ENCODE results near the gene RELL2.
"Not testable (repeated sequence)": the region's sequence is repeated elsewhere in the genome, so short reads cannot be mapped to it uniquely, and the experiment has no call there.

The RELL2 gene
- 34.0 to 45.3 (median 38.4) reads per million in 3 experiments for total RNA-seq

- peak; percentile 92 for DNase-seq
Measured at GRCh38 chr5:141636413-141637122, at the start of gene RELL2, which contains the start of gene HDAC3. RELL2 (plus strand) TSS chr5:141636997; CDS start chr5:141638226, 1,229 bp downstream. HDAC3 (minus strand) TSS chr5:141636849; CDS start chr5:141636790, 59 bp downstream.

DNA sequence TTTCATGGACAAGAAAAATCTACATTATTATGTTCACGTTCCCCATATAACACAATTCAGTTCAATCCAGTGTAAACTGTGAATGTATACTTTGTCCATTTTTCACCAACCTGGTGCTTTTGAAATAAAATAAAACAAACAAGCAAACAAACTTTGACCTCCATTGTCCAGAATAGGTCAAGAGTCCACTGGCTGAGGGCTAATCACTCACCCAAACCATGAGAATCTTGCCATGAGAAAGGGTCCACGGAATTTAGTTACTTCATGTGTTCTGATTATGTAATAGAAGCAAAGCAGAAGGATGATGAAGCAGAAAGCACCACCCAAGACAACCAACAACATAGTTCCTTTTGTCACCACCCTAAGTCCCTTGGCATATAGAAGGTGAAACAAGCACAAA lies 46.7 kb upstream of the RELL2 start:
- no peak for DNase-seq

DNA sequence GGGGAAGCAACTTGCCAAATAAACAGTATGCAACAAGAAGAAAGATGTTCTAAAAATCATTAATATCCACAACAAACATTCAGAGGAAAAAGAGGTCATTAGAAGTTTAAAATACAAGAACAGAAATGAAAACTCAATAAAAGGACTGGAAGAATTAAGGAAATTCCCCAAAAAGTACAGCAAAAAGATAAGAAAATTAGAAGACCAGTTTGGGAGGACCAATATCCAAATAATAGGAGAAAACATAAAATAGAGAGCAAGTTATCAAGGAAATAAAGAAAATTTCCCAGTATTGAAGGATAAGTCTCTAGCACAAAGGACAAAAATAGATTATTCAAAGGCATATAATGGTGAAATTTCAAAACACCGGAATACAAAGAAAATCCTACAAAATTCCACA lies 39.9 kb upstream of the RELL2 start:
- no peak for DNase-seq

DNA sequence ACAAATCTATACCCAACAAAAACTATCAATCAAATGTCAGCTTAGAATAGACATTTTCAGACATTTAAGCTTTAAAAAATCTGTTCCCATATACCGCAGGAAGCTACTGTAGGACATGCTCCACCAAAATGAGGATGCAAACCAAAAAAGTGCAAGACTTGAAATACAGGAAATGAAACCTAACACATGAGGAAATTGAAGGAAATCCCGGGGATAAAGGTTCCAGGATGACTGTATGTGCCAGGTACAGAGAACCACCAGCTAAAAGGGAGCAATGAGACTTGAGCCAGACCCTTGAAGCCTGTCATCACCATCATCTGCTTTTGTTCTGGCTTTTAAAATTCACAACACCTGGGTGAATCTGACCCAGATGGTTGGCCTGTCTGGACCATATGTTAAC lies 39.4 kb upstream of the RELL2 start:
- DNase-seq = no peak

DNA sequence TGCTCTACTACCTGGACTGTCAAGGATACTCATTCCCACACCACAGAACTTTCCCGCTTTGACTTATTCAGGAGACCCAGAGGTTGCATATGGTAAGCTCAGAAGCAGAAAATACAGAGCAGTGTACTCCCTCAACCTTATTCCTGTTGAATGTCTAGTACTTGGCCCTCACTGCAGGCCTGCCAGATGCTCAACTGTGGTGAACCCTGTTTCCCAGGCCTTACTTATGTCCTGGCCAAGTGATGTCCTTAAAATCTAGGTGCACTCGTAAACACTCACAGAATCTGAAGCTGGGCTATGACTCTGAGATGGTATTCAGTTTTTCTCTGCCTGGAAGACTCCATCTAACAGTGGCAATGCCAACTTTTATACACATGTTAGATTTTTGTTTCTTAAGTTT lies 39.0 kb upstream of the RELL2 start:
- DNase-seq = no peak

DNA sequence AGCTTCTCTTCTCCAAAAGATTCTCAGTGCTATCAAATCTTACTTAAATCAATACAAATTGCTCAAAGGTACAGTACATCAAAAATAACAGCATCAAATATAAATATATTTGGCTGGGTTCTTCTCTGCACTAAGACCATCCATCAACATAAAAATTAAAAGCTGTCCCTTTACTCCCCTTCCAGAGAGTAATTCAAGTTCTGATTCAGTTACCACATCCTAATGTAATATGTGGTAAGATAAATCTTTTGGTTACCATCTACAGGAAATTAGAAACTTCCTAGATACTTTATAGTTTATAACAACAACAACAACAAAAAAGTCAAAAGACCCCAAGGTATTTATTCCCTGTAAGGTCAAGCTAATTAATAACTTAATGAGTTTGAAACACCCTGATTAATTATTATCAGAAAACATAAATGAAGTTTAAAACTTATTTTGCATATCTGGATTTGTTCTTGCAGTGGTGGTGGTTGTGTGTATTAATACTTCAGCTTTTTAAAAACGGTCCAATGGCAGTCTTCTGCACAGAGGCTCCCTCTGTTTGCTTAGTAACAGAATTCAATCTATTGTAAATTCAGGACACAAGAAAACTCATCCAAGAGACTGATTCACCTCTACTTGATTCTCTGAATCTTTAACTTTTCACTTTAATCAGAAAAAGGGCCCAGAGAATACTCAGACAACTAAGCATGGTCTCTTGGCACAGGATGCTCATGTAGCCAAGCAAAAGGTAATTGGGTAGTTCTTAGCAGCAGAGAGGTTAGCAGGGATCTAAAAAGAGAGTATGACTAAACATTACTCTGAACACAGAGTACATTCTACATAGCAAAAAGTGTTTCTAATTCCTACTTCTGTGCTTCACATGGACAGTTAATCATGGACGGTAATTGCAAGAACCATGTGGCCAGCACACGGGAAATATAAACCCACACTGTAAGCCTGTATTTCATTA lies 38.1 kb upstream of the RELL2 start:
- peak; percentile 17 for DNase-seq

GRCh38 chr5:141602606-141603005 lies 34.2 kb upstream of the RELL2 start:
- DNase-seq = no peak

DNA sequence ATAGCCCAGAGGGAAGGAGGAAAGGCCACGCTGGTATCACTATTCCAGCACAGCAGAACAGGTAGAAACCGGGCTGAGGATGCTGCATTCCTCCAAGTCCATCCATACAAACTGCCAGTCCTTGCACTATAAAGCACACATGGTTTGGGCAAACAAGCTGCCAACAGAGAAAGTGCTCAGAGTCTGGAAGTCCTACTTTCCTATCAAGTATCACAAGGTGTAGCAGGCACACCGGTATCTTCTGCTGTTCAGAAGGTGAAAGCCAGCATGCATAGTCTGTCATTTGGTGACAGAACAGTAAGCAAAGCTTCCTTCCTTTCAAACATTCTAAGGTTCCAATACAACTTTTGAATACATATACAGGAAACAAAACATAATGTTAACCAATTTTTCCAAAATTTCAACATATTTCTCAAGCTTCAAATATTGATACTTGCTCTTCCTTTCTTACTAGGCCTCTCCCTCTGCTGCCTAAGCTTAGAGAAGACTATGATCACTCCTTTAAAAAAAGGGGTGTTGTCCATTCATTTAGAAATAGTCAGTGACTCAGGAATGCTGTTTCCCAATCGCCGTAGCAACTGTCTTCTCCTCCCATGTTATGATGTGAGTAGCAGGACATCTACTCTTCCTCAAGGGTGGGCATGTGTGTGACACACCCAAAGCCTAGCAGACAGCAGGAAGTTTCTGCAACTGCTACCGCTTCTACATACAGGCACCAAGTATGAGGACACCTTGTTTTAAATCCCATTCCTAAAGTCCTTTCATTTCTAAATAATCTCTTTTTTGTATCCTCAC lies 32.7 kb upstream of the RELL2 start:
- DNase-seq = peak; percentile 15

GRCh38 chr5:141605523-141606277 lies 31.1 kb upstream of the RELL2 start:
- DNase-seq = peak; percentile 88

GRCh38 chr5:141608046-141608445 lies 28.8 kb upstream of the RELL2 start:
- DNase-seq = no peak

GRCh38 chr5:141608557-141608956 lies 28.2 kb upstream of the RELL2 start:
- DNase-seq = no peak

DNA sequence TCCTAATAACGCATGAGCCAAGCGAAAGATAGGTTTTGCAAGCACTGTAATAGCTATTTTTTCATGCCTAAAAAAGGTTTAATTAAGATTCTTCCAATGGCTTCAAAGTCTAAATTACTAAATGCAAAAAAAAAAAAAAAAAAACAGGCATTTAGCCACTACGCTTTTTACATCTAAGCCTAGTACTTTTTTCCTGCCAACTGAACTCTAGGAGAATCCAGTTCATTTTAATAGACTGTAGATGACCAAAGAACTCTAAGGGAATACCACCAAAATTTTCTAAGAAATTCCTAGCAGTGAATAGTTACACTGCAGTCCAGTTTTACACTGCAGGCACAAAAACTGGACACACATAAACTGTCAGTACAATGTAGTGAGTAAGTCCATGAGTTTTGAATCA lies 27.8 kb upstream of the RELL2 start:
- DNase-seq = no peak

- DNase-seq = not testable (repeated sequence)
Measured at GRCh38 chr5:141609921-141610320, 26.9 kb upstream of the RELL2 start.

- no peak for DNase-seq
Measured at GRCh38 chr5:141611289-141611688, 25.5 kb upstream of the RELL2 start.

GRCh38 chr5:141613344-141613743 lies 23.5 kb upstream of the RELL2 start:
- DNase-seq = no peak

DNA sequence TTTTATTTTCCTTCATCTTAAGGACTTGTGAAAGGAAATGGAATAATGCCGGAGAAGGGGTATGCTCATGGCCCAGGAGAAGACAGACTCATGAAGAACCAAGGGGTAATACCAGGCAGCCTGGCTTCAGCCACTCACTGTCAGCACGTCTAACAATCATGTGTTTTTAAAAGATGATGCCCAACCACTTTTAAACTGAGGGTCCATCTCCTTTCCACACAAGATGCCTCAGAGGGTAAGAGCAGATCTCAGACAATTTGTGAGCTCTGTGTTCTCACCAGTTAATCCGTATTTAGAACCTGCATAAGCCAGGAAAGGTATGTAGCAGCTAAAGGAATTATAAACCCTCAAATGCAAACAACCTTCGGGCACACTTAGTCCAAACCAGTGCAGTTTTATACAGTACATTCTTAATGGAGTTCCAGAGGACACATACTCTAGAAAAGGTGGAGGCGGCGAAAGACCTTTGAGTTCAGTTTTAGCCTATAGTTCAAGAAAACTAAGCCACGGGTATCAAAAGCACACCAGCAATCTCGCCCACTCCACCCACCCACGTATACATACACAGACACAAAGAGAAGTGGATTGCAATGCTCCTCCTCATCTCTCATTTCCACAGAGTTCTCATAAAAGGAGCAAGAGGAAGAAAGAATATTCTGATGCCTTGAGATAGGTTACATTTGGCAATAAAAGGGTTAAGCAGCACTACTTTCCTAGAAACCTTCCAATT lies 20.6 kb upstream of the RELL2 start:
- DNase-seq = no peak

GRCh38 chr5:141617128-141617527 lies 19.7 kb upstream of the RELL2 start:
- DNase-seq = no peak

GRCh38 chr5:141617682-141618029 lies 19.1 kb upstream of the RELL2 start:
- no peak for DNase-seq

DNA sequence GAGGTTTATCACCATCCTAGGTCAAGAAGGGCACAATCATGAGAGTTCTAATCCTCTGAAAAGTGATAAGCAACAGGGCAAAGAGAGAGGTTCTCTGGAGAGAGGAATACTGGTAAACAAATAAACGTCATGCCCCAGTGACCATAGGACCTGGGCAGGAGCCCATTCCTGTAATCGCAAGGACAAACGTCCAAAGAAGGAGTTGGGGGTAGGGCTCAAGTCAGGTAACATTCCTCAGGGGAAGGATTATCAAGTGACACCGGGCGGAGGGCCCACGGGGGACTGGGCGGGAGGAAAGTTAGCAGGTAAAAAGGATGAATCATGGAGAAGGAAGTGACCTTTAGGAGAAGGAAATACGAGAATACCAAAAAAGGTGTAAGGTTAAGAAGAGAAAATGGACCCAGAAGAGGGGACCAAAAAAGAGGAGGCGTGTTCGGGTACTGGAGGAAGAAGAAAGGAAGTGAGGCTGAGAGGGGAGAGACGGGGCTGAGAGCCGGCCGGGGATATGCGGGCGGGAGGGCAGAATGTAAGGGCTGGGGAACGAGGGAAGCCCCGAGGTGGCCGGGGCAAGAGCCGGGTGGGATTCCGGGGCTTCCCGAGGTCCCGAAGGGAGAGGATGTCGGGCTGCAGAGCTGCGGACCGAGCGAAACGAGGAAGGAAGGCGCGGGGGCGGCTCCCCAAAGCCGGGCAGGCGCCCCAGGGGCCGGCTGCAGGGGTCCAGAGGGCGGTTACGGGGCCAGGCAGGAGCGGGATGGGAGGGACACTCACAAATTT lies 18.6 kb upstream of the RELL2 start:
- DNase-seq = peak; percentile 54

DNA sequence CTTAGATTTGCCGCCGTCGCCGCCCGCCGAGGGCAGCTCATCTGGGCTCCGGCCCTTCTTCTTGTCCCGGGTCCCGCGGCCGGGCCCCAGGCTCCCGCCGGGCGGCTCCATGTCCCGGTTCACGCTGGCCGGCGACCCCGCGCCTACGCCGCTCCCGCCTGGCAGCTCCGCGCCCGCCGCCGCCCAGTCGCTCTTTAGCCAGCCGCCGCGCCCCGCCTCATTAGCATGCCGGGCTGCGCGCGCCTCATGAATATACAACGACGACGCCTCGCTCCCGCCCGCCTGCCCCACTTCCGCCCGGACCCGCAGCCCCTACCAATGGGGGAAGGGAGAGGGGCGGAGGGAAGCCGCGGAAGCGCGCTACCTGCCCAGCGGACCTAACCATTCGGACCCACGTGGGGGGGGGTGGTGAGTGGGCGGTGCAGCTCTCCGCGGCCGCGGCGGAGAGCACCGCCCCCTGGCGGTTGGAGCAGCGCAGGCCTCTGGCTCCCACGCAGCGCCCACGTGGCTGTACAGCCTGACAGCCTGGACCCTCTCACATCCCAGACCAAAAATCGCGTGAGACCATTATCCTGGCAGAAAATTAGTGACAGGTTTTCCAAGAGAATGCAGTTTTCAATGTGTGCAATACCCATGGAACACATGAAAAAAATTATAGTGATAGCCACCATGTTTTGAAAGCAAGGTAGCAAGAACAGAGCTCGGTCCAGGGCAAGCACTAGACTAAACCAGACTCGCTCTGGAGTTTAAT lies 17.8 kb upstream of the RELL2 start, which contains the start of gene DIAPH1:
Gene DIAPH1 (minus strand): TSS at position 197 of the 751 bp plus-strand sequence. CDS start 86 bp downstream, at position 111.
- peak; percentile 97 for DNase-seq

Measured in central memory CD4-positive, alpha-beta T cell (primary cell).